GM12872 (cell line): ENCODE measurements around the gene PRR15L.

ENCODE experiments used
- TF ChIP-seq, protein P1 (sequence below): IDR thresholded peaks from 3 replicates; pipeline ENCODE4 v1.5.1; 2011; ENCODE audit warnings: low read depth, mild to moderate bottlenecking, low read length, moderate library complexity; ENCODE audit not compliant: insufficient read depth

The PRR15L gene

GRCh38 chr17:47935961-47936360 lies 21.7 kb downstream of the PRR15L start:
- TF ChIP-seq, protein P1, sequence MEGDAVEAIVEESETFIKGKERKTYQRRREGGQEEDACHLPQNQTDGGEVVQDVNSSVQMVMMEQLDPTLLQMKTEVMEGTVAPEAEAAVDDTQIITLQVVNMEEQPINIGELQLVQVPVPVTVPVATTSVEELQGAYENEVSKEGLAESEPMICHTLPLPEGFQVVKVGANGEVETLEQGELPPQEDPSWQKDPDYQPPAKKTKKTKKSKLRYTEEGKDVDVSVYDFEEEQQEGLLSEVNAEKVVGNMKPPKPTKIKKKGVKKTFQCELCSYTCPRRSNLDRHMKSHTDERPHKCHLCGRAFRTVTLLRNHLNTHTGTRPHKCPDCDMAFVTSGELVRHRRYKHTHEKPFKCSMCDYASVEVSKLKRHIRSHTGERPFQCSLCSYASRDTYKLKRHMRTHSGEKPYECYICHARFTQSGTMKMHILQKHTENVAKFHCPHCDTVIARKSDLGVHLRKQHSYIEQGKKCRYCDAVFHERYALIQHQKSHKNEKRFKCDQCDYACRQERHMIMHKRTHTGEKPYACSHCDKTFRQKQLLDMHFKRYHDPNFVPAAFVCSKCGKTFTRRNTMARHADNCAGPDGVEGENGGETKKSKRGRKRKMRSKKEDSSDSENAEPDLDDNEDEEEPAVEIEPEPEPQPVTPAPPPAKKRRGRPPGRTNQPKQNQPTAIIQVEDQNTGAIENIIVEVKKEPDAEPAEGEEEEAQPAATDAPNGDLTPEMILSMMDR: no peak

GRCh38 chr17:47934856-47935255 lies 22.8 kb downstream of the PRR15L start:
- TF ChIP-seq, protein P1: no peak

- TF ChIP-seq, protein P1: no peak
Observed at GRCh38 chr17:47931848-47932247, 25.8 kb downstream of the PRR15L start.

DNA sequence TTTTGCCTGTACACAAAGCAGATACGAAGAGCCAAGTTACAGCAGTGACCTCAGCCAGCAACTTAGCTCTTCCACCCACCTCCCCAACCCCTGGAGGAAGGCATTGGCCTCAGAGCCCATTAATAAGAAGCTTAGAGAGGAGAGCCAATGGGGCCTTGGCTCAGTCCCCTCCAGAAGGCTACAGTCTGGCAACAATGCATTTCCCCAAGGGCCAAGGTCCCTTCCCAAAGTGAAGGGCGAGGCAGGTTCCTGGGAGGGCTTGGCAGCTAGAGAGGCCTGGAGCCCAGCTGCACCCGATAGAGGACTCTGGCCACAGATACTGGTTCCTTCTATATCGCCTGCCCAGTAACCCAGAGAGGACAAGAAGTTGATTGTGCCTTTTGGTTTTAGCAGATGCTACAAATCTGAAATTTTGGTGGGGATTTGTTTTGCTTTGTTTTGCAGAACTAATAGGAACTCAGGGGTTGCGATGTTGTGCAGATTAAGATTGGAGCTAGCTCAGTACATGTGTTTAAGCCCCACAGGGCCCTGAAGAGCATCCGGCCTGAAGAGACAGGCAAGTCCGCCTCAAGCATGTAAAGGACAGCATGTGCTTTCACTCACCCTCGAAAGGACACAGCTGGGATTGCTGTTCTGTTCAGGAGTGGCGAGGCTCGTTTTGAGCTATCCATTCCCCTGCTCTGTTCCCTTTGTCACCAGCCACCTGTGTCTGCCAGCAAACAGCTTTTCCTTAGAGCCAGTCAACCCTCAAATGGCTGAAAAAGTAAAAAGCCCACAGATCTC lies 28.3 kb downstream of the PRR15L start:
- TF ChIP-seq, protein P1: no peak

- TF ChIP-seq, protein P1: no peak
Observed at GRCh38 chr17:47928415-47928814, 29.3 kb downstream of the PRR15L start.

GRCh38 chr17:47927821-47928400 lies 29.8 kb downstream of the PRR15L start:
- TF ChIP-seq, protein P1: no peak

GRCh38 chr17:47925678-47925988 lies 32.0 kb downstream of the PRR15L start:
- TF ChIP-seq, protein P1: no peak
